ENCODE results near the gene KCMF1.

GRCh38 chr2:84942964-84943421 is 28.0 kb upstream of the KCMF1 start:
- TF ChIP-seq CTCF (IDR thresholded peaks at IDR 0.05) (no peak), POLR2A (IDR thresholded peaks at IDR 0.05) (no peak)
